HepG2 (cell line): ENCODE measurements around the gene STN1. TPM values are rescaled to one million over a fixed set of nuclear protein-coding genes. Genes with fewer than 3 reads are reported as not detected.

Experiments
- ADNP ChIP-seq: sonication (generic); formaldehyde crosslinking; IDR thresholded peaks from 2 replicates; pipeline ENCODE4 v1.4.0; 2020; ENCODE audit warnings: missing genetic modification reagents
- ASH2L ChIP-seq: fragments of 300-600, 200-600 bp; sonication (generic); IDR thresholded peaks from 2 replicates; pipeline ENCODE4 v1.7.0; 2017; ENCODE audit warnings: low read depth, mild to moderate bottlenecking, moderate library complexity, mixed read lengths, low read length; ENCODE audit not compliant: insufficient read length
- ATF3 ChIP-seq: sonication (generic); formaldehyde crosslinking; IDR thresholded peaks from 2 replicates; pipeline ENCODE4 v1.4.0; 2020; ENCODE audit warnings: missing genetic modification reagents
- BATF2 ChIP-seq: sonication (generic); formaldehyde crosslinking; IDR thresholded peaks from 2 replicates; pipeline ENCODE4 v1.8.0; 2022; ENCODE audit warnings: mild to moderate bottlenecking, missing genetic modification reagents, moderate library complexity
- CBX2 ChIP-seq, 2 experiments: fragments of 200-600 bp in 1 of 2; sonication (generic); formaldehyde crosslinking in 1 of 2; IDR thresholded peaks; 2 replicates each; pipeline versions ENCODE4 v1.7.0 to v1.8.1; 2018 to 2022; ENCODE audit warnings: low read depth in 2 of 2, low read length in 1 of 2, mild to moderate bottlenecking in 1 of 2, missing genetic modification reagents in 1 of 2
- HDAC1 ChIP-seq: sonication (generic); formaldehyde crosslinking; IDR thresholded peaks from 2 replicates; pipeline ENCODE4 v1.5.1; 2020; ENCODE audit warnings: mild to moderate bottlenecking, missing genetic modification reagents
- HMGXB4 ChIP-seq, 2 experiments: sonication (generic) in 1 of 2; formaldehyde crosslinking in 1 of 2; IDR thresholded peaks; 2 replicates each; pipeline versions ENCODE4 v1.4.0 to v1.6.1; 2018 to 2020; ENCODE audit warnings: missing genetic modification reagents in 2 of 2, borderline replicate concordance in 1 of 2, low read depth in 1 of 2, mild to moderate bottlenecking in 1 of 2, missing biosample characterization in 1 of 2
- KDM5A ChIP-seq: fragments of 200-600 bp; sonication (generic); IDR thresholded peaks from 2 replicates; pipeline ENCODE4 v1.7.0; 2018; ENCODE audit warnings: antibody characterized with exemption, mild to moderate bottlenecking, low read length, borderline replicate concordance
- SP5 ChIP-seq: IDR thresholded peaks from 2 replicates; pipeline ENCODE4 v1.6.1; 2016; ENCODE audit warnings: low read depth, borderline replicate concordance
- SPEN ChIP-seq: sonication (generic); formaldehyde crosslinking; IDR thresholded peaks from 2 replicates; pipeline ENCODE4 v1.5.1; 2020; ENCODE audit warnings: low read depth, mild to moderate bottlenecking, missing genetic modification reagents
- SRSF4 ChIP-seq: fragments of 200-400 bp; formaldehyde crosslinking; IDR thresholded peaks from one replicate; pipeline ENCODE4 v1.6.1; 2018; ENCODE audit warnings: mild to moderate bottlenecking, low read depth, low read length, moderate library complexity; ENCODE audit not compliant: poor library complexity, severe bottlenecking
- STAG1 ChIP-seq: sonication (generic); formaldehyde crosslinking; IDR thresholded peaks from 2 replicates; pipeline ENCODE4 v1.4.0; 2020; ENCODE audit warnings: missing genetic modification reagents
- ZNF143 ChIP-seq: sonication (generic); formaldehyde crosslinking; IDR thresholded peaks from 2 replicates; pipeline ENCODE4 v1.4.0; 2020; ENCODE audit warnings: missing genetic modification reagents
- ZNF24 ChIP-seq: fragments of 450-650 bp; IDR thresholded peaks from 2 replicates; pipeline ENCODE4 v1.6.1; 2017; ENCODE audit warnings: antibody characterized with exemption, mild to moderate bottlenecking
- ZNF354B ChIP-seq: sonication (generic); formaldehyde crosslinking; IDR thresholded peaks from 2 replicates; pipeline ENCODE4 v1.8.0; 2022; ENCODE audit warnings: mild to moderate bottlenecking, missing genetic modification reagents
- ZNF468 ChIP-seq: sonication (generic); formaldehyde crosslinking; IDR thresholded peaks from 2 replicates; pipeline ENCODE4 v1.8.0; 2022; ENCODE audit warnings: mild to moderate bottlenecking, moderate library complexity, missing genetic modification reagents
- ZNF569 ChIP-seq: sonication (generic); formaldehyde crosslinking; IDR thresholded peaks from 2 replicates; pipeline ENCODE4 v1.5.0; 2020; ENCODE audit warnings: mild to moderate bottlenecking, missing genetic modification reagents, moderate library complexity, borderline replicate concordance
- ZNF629 ChIP-seq: sonication (generic); formaldehyde crosslinking; conservative IDR thresholded peaks from 2 replicates; pipeline ENCODE4 v1.5.0; 2020; ENCODE audit warnings: missing genetic modification reagents
- ZNF770 ChIP-seq: sonication (generic); formaldehyde crosslinking; IDR thresholded peaks from 2 replicates; pipeline ENCODE4 v1.5.0; 2020; ENCODE audit warnings: mild to moderate bottlenecking, missing genetic modification reagents
- ZNF773 ChIP-seq: sonication (generic); formaldehyde crosslinking; IDR thresholded peaks from 2 replicates; pipeline ENCODE4 v1.4.0; 2020; ENCODE audit warnings: missing genetic modification reagents, borderline replicate concordance
- ZNF891 ChIP-seq: sonication (generic); formaldehyde crosslinking; IDR thresholded peaks from 2 replicates; pipeline ENCODE4 v1.5.0; 2020; ENCODE audit warnings: mild to moderate bottlenecking, missing genetic modification reagents
- ZSCAN5A ChIP-seq: sonication (generic); formaldehyde crosslinking; IDR thresholded peaks from 2 replicates; pipeline ENCODE4 v1.8.0; 2022; ENCODE audit warnings: mild to moderate bottlenecking, missing genetic modification reagents, borderline replicate concordance
- polyA plus RNA-seq, 8 experiments: library from polyadenylated mRNA; depleted of rRNA in 3 of 8; stranded (reverse) in 7 of 8; unstranded in 1 of 8; fragments of >200 nt; fragmentation: Illumina TruSeq in 4 of 8; extraction: Trizol in 4 of 8; gene quantifications; 2 replicates each; pipeline versions ENCODE4 v1.2.1 to v1.2.3, GENCODE V29; 2011 to 2016; ENCODE audit warnings: low read depth in 4 of 8, missing spikeins in 1 of 8, mixed read lengths in 1 of 8; ENCODE audit not compliant: insufficient read depth in 1 of 8
- total RNA-seq, 5 experiments: library from RNA; depleted of rRNA; stranded (reverse); fragments of >200 nt; fragmentation: Illumina TruSeq; extraction: Trizol; gene quantifications; 2 replicates each; pipeline ENCODE4 v1.2.3, GENCODE V29; 2016; ENCODE audit warnings: low read depth in 1 of 5

STN1 gene
- total and polyA plus RNA-seq, 2 of the 13 experiments (the other 11 are each of a cell fraction or from before 2014, with no cell fraction given) = 17.6 to 22.7 TPM

- TF ChIP-seq ZNF773 (CRISPR knock-in tag) (no peak), ZNF629 (CRISPR knock-in tag) (no peak), SP5 (no peak), ASH2L (peak; percentile 61), ZNF891 (CRISPR knock-in tag) (no peak), ADNP (CRISPR knock-in tag) (no peak), ZNF770 (CRISPR knock-in tag) (no peak), CBX2 (IDR thresholded peaks at IDR 0.05; ENCODE audit: low read depth, low read length) (no peak), CBX2 (CRISPR knock-in tag; IDR thresholded peaks at IDR 0.05; ENCODE audit: low read depth) (no peak), ZNF354B (no peak), HDAC1 (CRISPR knock-in tag) (peak; percentile 72; the same call in 1 of the 2 replicates), ZNF24 (no peak), ZNF569 (CRISPR knock-in tag) (no peak), ZSCAN5A (CRISPR knock-in tag) (no peak), STAG1 (CRISPR knock-in tag) (no peak), SPEN (CRISPR knock-in tag) (0 out of 2 replicates have a peak, but pooled peaks have one; percentile 65), KDM5A (peak; percentile 71; the same call in 1 of the 2 replicates), HMGXB4 (CRISPR knock-in tag; IDR thresholded peaks at IDR 0.05; ENCODE audit: borderline replicate concordance in 1 of 2, low read depth in 1 of 2) (peak; percentile 45 to 64; a peak in 3 of 4 replicates), ZNF143 (no peak), ATF3 (no peak), BATF2 (CRISPR knock-in tag) (no peak), ZNF468 (CRISPR knock-in tag) (0 out of 2 replicates have a peak, but pooled peaks have one; percentile 34), SRSF4 (no peak)
Observed at GRCh38 chr10:103966671-103967447, 48.9 kb upstream of the STN1 start, which contains the start of gene SLK (continued).
